K562 (cell line): ENCODE results near the gene ZNF502. TPM values are rescaled to one million over a fixed set of nuclear protein-coding genes. Genes with fewer than 3 reads are reported as not detected.

Experiments
- ATAC-seq: fragments of 200-7000 bp; cut with Tn5 transposase; 3 replicates; pipeline ENCODE4 v1.9.1; 2020; ENCODE audit warnings: moderate library complexity
- BruUV-seq: library from RNA; stranded (reverse); fragments of 400-500 nt; replicated peaks from 2 replicates; lab custom pipeline; 2021; lab: Mats Ljungman, UMichigan
- CTCF ChIA-PET: fragments of 300-600 bp; formaldehyde crosslinking; extraction: SDS; loops from one replicate; lab custom pipeline; 2021; ENCODE audit warnings: low intra/inter-chr PET ratio; lab: Yijun Ruan, JAX
- POLR2A ChIA-PET: fragments of 300-600, 350-650 bp; sonication (Branson Sonifier 250); formaldehyde crosslinking; extraction: SDS; loops from one replicate; lab custom pipeline; 2021; ENCODE audit warnings: antibody characterized with exemption, inconsistent platforms; lab: Yijun Ruan, JAX
- DNase-seq, 4 experiments: peaks; one replicate each; pipeline versions ENCODE4 v3.0.0 to v3.0.0-alpha.2; 2011 to 2018; ENCODE audit warnings: low spot score in 3 of 4, mixed read lengths in 3 of 4; ENCODE audit errors: extremely low read depth in 1 of 4
- FAIRE-seq: peaks from 2 replicates; lab custom pipeline; 2011; peaks lifted over from hg19 to GRCh38; lab: Jason Lieb, UNC
- H2AFZ ChIP-seq: 2 replicates; pipeline ENCODE4 v1.6.0; 2011; ENCODE audit warnings: low read depth, low read length, control low read depth, inconsistent platforms
- H3K27ac ChIP-seq: fragments of 200-600 bp; 3 replicates; pipeline ENCODE4 v1.8.0; 2011; ENCODE audit warnings: low read depth, mild to moderate bottlenecking, control low read depth, inconsistent platforms, low read length, moderate library complexity, mixed read lengths; ENCODE audit errors: extremely low read depth
- H3K27me3 ChIP-seq, 2 experiments: fragments of 300-600 bp in 1 of 2; 2 replicates in 1 of 2; 3 replicates in 1 of 2; pipeline versions ENCODE4 v1.6.0 to v1.8.0; 2011; ENCODE audit warnings: inconsistent platforms in 2 of 2, low read length in 2 of 2, mild to moderate bottlenecking in 1 of 2, mixed read lengths in 1 of 2, moderate library complexity in 1 of 2; ENCODE audit not compliant: control insufficient read depth in 2 of 2, insufficient read depth in 2 of 2
- H3K36me3 ChIP-seq: fragments of 300-600 bp; 3 replicates; pipeline ENCODE4 v1.8.0; 2011; ENCODE audit warnings: mild to moderate bottlenecking, low read length, inconsistent platforms; ENCODE audit not compliant: control insufficient read depth, insufficient read depth
- H3K4me1 ChIP-seq, 2 experiments: fragments of 200-600 bp in 1 of 2; replicated peaks in 1 of 2; 2 replicates in 1 of 2; 3 replicates in 1 of 2; pipeline versions ENCODE4 v1.5.1 to v1.8.0; 2011; ENCODE audit warnings: inconsistent platforms in 2 of 2, low read length in 2 of 2, mild to moderate bottlenecking in 1 of 2, mixed read lengths in 1 of 2, moderate library complexity in 1 of 2; ENCODE audit not compliant: control insufficient read depth in 2 of 2, insufficient read depth in 2 of 2
- H3K4me2 ChIP-seq: 2 replicates; pipeline ENCODE4 v1.6.1; 2011; ENCODE audit warnings: low read length, control low read depth, inconsistent platforms, mixed read lengths; ENCODE audit not compliant: insufficient read depth
- H3K4me3 ChIP-seq: fragments of 200-600 bp; sonication (generic), shearing (Covaris generic); 2 replicates; pipeline ENCODE4 v1.5.1; 2016; ENCODE audit warnings: control low read depth, inconsistent platforms
- H3K79me2 ChIP-seq: fragments of 200-600 bp; 3 replicates; pipeline ENCODE4 v1.8.0; 2011; ENCODE audit warnings: low read length, inconsistent platforms; ENCODE audit not compliant: control insufficient read depth, insufficient read depth
- H3K9ac ChIP-seq, 2 experiments: 2 replicates each; pipeline versions ENCODE4 v1.6.0 to v1.6.1; 2011; ENCODE audit warnings: low read depth in 2 of 2, low read length in 2 of 2, control low read depth in 1 of 2, inconsistent platforms in 1 of 2, mild to moderate bottlenecking in 1 of 2, mixed read lengths in 1 of 2; ENCODE audit not compliant: insufficient read depth in 1 of 2
- H3K9me1 ChIP-seq: one replicate; pipeline ENCODE4 v1.6.0; 2011; ENCODE audit warnings: inconsistent platforms, mild to moderate bottlenecking, low read length, moderate library complexity; ENCODE audit not compliant: control insufficient read depth, insufficient read depth
- H3K9me3 ChIP-seq: replicated peaks from 2 replicates; pipeline ENCODE4 v1.5.1; 2011; ENCODE audit warnings: low read depth, low read length, inconsistent platforms; ENCODE audit not compliant: control insufficient read depth, insufficient read depth
- H4K20me1 ChIP-seq: replicated peaks from 2 replicates; pipeline ENCODE4 v1.6.1; 2011; ENCODE audit warnings: low read length, inconsistent platforms, mixed read lengths; ENCODE audit not compliant: control insufficient read depth, insufficient read depth
- CBX3 ChIP-seq, 2 experiments: IDR thresholded peaks; 1 replicate in 1 of 2; 2 replicates in 1 of 2; pipeline ENCODE4 v1.6.1; 2012; ENCODE audit warnings: inconsistent platforms in 2 of 2, low read length in 2 of 2, borderline replicate concordance in 1 of 2, control low read depth in 1 of 2
- HCFC1 ChIP-seq: IDR thresholded peaks from 2 replicates; pipeline ENCODE4 v1.6.1; 2012; ENCODE audit warnings: low read depth, low read length, improper control_type of control experiment
- SNIP1 ChIP-seq: fragments of 450-650 bp; IDR thresholded peaks from 2 replicates; pipeline ENCODE4 v1.7.1; 2017; ENCODE audit warnings: low read depth, mild to moderate bottlenecking
- TARDBP ChIP-seq: fragments of 450-650 bp; IDR thresholded peaks from 2 replicates; pipeline ENCODE4 v1.6.1; 2016
- ZC3H8 ChIP-seq: fragments of 450-650 bp; IDR thresholded peaks from 2 replicates; pipeline ENCODE4 v1.6.1; 2017
- WGBS: fragments of 100-300 bp; shearing (Covaris generic); methylation state at CpG from one replicate; pipeline ENCODE4 v1.1.6; 2016; ENCODE audit warnings: low coverage, mixed read lengths; ENCODE audit not compliant: insufficient coverage; ENCODE audit errors: missing lambda C conversion rate; 5-methylcytosine and 5-hydroxymethylcytosine counted together
- in situ Hi-C: fragments of 300-500 bp; cut with MboI; formaldehyde crosslinking; loops from 4 replicates; pipeline ENCODE4 v1.15.0; 2018; ENCODE audit warnings: inconsistent platforms, mixed read lengths
- intact Hi-C: fragments of 100-400 bp; cut with micrococcal nuclease; formaldehyde crosslinking; loops from 2 replicates; pipeline ENCODE4 v1.14.2; 2022
- polyA plus RNA-seq, 8 experiments: library from polyadenylated mRNA; depleted of rRNA in 4 of 8; stranded (reverse) in 5 of 8; unstranded in 3 of 8; fragments of >200 nt; fragmentation: Nextera tagmentation in 2 of 8; fragmentation: Illumina TruSeq in 1 of 8; extraction: Ambion mirVana in 2 of 8; extraction: Trizol in 1 of 8; gene quantifications; 2 replicates each; pipeline versions ENCODE4 v1.2.1 to v1.2.3, GENCODE V29; 2011 to 2014; ENCODE audit warnings: inconsistent platforms in 1 of 8, missing spikeins in 1 of 8
- total RNA-seq, 7 experiments: library from RNA; depleted of rRNA in 6 of 7; stranded (reverse); fragments of >200 nt in 6 of 7; fragmentation: Illumina TruSeq in 2 of 7; extraction: Trizol in 2 of 7; gene quantifications; 2 replicates each; pipeline versions ENCODE4 v1.2.1 to v1.2.3, GENCODE V29; 2011 to 2021; ENCODE audit warnings: low replicate concordance in 1 of 7
- TF ChIP-seq, protein P1 (sequence below), 2 experiments: IDR thresholded peaks in 1 of 2; conservative IDR thresholded peaks in 1 of 2; 2 replicates each; pipeline ENCODE4 v1.6.1; 2016; ENCODE audit warnings: low read depth in 2 of 2, mild to moderate bottlenecking in 1 of 2, missing compliant biosample characterization in 1 of 2, missing genetic modification characterization in 1 of 2, moderate library complexity in 1 of 2
- TF ChIP-seq, protein P2 (sequence below): sonication (generic); formaldehyde crosslinking; IDR thresholded peaks from 2 replicates; pipeline ENCODE4 v1.8.1; 2022; ENCODE audit warnings: missing genetic modification reagents
- TF ChIP-seq, protein P3 (sequence below): fragments of 250-450 bp; sonication (Bioruptor Pico); IDR thresholded peaks from 2 replicates; pipeline ENCODE4 v1.8.0; 2021; ENCODE audit warnings: mild to moderate bottlenecking, moderate library complexity
- TF ChIP-seq, protein P4 (sequence below): sonication (generic); formaldehyde crosslinking; IDR thresholded peaks from 2 replicates; pipeline ENCODE4 v1.8.1; 2023; ENCODE audit warnings: mild to moderate bottlenecking, missing genetic modification reagents

ZNF502 gene
- total and polyA plus RNA-seq, 9 of the 15 experiments (the other 6 are each of a cell fraction or from before 2014, with no cell fraction given) = 0.38 to 0.98 (median 0.67) TPM

DNA sequence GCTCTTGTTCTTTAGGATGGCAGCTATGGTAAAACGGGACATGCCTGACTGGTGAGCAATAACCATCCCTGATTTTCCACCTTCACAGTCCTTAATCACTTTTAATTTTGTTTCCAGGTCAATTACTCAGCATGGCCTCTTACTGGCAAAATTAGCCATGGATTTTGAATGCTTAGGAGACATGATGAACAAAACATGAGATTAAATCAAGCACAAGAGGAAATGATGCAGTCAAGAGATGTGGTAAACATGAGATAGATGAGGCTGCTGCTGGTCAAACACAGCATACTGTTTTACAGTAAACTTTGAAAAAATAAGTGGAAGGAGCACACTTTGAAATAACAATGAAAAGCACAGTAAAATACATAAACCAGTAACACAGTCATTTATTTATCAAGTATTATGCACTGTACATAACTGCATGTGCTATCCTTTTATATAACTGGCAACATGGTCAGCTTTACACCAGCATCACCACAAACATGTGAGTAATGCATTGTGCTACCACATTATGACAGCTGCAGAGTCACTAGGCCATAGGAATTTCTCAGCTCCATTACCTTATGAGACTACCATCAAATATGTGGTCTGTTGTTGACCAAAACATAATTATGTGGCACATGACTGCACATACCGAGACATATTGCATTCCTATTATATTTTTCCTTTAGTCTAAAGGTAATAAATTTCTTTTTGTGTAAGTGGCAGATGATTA is 30.1 kb upstream of the ZNF502 start (continued):
- TF ChIP-seq, protein P1, sequence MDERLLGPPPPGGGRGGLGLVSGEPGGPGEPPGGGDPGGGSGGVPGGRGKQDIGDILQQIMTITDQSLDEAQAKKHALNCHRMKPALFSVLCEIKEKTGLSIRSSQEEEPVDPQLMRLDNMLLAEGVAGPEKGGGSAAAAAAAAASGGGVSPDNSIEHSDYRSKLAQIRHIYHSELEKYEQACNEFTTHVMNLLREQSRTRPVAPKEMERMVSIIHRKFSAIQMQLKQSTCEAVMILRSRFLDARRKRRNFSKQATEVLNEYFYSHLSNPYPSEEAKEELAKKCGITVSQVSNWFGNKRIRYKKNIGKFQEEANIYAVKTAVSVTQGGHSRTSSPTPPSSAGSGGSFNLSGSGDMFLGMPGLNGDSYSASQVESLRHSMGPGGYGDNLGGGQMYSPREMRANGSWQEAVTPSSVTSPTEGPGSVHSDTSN (CRISPR knock-in tag; IDR thresholded peaks at IDR 0.05; ENCODE audit: low read depth) = no peak
- TF ChIP-seq, protein P1 (tag; conservative IDR thresholded peaks at IDR 0.05; ENCODE audit: low read depth) = no peak
- TF ChIP-seq, protein P2, sequence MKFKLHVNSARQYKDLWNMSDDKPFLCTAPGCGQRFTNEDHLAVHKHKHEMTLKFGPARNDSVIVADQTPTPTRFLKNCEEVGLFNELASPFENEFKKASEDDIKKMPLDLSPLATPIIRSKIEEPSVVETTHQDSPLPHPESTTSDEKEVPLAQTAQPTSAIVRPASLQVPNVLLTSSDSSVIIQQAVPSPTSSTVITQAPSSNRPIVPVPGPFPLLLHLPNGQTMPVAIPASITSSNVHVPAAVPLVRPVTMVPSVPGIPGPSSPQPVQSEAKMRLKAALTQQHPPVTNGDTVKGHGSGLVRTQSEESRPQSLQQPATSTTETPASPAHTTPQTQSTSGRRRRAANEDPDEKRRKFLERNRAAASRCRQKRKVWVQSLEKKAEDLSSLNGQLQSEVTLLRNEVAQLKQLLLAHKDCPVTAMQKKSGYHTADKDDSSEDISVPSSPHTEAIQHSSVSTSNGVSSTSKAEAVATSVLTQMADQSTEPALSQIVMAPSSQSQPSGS (CRISPR knock-in tag) = no peak

DNA sequence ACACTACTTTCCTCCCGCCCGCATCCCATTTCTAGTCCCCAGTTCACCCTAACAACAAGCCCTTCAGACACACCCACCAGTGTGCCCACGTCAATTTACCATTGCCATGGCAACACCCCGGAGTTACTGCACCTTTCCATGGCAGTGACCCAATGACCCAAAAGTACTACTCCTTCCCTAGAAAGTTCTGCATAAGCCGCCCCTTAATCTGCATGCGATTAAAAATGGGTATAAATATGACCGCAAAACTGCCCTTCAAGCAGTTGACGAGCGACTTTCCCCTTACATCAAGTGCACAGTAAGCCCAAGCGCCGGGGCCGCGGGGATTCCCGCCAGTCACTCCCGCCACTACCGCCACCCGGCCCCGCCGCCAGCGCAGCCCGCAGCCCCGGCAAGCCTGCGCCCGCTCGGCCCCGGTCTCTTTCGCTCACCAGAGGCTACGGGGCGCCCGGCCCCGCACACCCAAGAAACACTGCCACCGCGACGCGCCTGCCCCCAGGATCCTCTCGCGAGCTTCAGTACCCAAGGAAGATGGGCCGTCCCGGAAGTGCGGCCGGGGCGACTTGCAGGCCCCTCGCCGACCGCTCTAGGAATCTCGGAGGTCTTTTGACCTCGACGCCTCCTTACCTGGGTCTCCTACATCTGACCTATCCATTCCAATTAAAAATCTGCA is 27.2 kb upstream of the ZNF502 start:
- no peaks in the 10 kb centered on the region for H4K20me1 ChIP-seq
- H3K27me3 ChIP-seq = peaks cover 5 to 14% of the 10 kb centered on the region in 2 experiments; a peak in 4 of 5 replicates
- peak overlapping the region; percentile 73 for H2AFZ ChIP-seq
- peak; percentile 97 for ATAC-seq
- no TSS peak for BruUV-seq
- H3K36me3 ChIP-seq = no peaks in the 10 kb centered on the region
- DNase-seq = peak; percentile 52 to 72 (median 61)
- ChIA-PET CTCF (no interaction called here), POLR2A (no interaction called here)
- in situ Hi-C loops = no loop called here
- peak overlapping the region in 1 of 2 experiments; percentile 63; a peak in 2 of 4 replicates for H3K9ac ChIP-seq
- H3K27ac ChIP-seq = no peak overlapping the region
- intact Hi-C loops = no loop called here
- peaks cover 3% of the 10 kb centered on the region; the same call in 1 of the 2 replicates for H3K9me3 ChIP-seq
- peak overlapping the region; percentile 62 for H3K4me2 ChIP-seq
- H3K4me1 ChIP-seq = peaks cover 0 to 5% of the 10 kb centered on the region in 2 experiments; a peak in 1 of 5 replicates
- 12% methylated on average over 48 of the region's 48 CpGs for WGBS
- H3K79me2 ChIP-seq = no peaks in the 10 kb centered on the region
- FAIRE-seq = no peak
- peak overlapping the region; percentile 48 for H3K4me3 ChIP-seq
- no peaks in the 10 kb centered on the region for H3K9me1 ChIP-seq
- TF ChIP-seq SNIP1 (peak; percentile 71), CBX3 (IDR thresholded peaks at IDR 0.05; ENCODE audit: borderline replicate concordance in 1 of 2, low read length in 2 of 2) (no peak), ZC3H8 (no peak), HCFC1 (peak; percentile 46), TARDBP (no peak)
- TF ChIP-seq, protein P3, sequence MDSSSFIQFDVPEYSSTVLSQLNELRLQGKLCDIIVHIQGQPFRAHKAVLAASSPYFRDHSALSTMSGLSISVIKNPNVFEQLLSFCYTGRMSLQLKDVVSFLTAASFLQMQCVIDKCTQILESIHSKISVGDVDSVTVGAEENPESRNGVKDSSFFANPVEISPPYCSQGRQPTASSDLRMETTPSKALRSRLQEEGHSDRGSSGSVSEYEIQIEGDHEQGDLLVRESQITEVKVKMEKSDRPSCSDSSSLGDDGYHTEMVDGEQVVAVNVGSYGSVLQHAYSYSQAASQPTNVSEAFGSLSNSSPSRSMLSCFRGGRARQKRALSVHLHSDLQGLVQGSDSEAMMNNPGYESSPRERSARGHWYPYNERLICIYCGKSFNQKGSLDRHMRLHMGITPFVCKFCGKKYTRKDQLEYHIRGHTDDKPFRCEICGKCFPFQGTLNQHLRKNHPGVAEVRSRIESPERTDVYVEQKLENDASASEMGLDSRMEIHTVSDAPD = no peak
- TF ChIP-seq, protein P4, sequence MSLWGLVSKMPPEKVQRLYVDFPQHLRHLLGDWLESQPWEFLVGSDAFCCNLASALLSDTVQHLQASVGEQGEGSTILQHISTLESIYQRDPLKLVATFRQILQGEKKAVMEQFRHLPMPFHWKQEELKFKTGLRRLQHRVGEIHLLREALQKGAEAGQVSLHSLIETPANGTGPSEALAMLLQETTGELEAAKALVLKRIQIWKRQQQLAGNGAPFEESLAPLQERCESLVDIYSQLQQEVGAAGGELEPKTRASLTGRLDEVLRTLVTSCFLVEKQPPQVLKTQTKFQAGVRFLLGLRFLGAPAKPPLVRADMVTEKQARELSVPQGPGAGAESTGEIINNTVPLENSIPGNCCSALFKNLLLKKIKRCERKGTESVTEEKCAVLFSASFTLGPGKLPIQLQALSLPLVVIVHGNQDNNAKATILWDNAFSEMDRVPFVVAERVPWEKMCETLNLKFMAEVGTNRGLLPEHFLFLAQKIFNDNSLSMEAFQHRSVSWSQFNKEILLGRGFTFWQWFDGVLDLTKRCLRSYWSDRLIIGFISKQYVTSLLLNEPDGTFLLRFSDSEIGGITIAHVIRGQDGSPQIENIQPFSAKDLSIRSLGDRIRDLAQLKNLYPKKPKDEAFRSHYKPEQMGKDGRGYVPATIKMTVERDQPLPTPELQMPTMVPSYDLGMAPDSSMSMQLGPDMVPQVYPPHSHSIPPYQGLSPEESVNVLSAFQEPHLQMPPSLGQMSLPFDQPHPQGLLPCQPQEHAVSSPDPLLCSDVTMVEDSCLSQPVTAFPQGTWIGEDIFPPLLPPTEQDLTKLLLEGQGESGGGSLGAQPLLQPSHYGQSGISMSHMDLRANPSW (CRISPR knock-in tag) = no peak
